CD8-positive, alpha-beta memory T cell (primary cell): ENCODE measurements around the gene SVIL. TPM values are rescaled to one million over a fixed set of nuclear protein-coding genes. Genes with fewer than 3 reads are reported as not detected.
A peak's percentile ranks its signal among the peaks of the same experiment; 100 is the strongest.

Experiments used
- CTCF ChIA-PET: fragments of 350-600 bp; sonication (Branson Sonifier 250); formaldehyde crosslinking; loops from one replicate; lab custom pipeline; 2021; ENCODE audit warnings: antibody characterized with exemption; lab: Charles Lee
- POLR2A ChIA-PET: fragments of 350-600 bp; sonication (Branson Sonifier 250); formaldehyde crosslinking; loops from one replicate; lab custom pipeline; 2021; ENCODE audit warnings: antibody characterized with exemption; lab: Charles Lee
- DNase-seq, 5 donors: peaks; one replicate each; pipeline versions ENCODE4 v3.0.0 to v3.0.0-alpha.2; 2020 to 2022; ENCODE audit warnings: mixed read lengths in 1 of 5
- H3K27ac ChIP-seq: one replicate; pipeline ENCODE4 v1.7.0; 2013; ENCODE audit warnings: low read depth, mild to moderate bottlenecking, low read length, moderate library complexity
- H3K27me3 ChIP-seq: 2 replicates; pipeline ENCODE4 v1.7.0; 2013; ENCODE audit warnings: low read length, mild to moderate bottlenecking; ENCODE audit not compliant: insufficient read depth, poor library complexity, severe bottlenecking
- H3K36me3 ChIP-seq: 2 replicates; pipeline ENCODE4 v1.7.0; 2013; ENCODE audit warnings: mild to moderate bottlenecking, low read length, moderate library complexity; ENCODE audit not compliant: insufficient read depth
- H3K4me1 ChIP-seq: 2 replicates; pipeline ENCODE4 v1.7.0; 2013; ENCODE audit warnings: mild to moderate bottlenecking, low read length, moderate library complexity; ENCODE audit not compliant: insufficient read depth
- H3K4me3 ChIP-seq: 2 replicates; pipeline ENCODE4 v1.7.0; 2013; ENCODE audit warnings: mild to moderate bottlenecking, low read length
- H3K9me3 ChIP-seq: 2 replicates; pipeline ENCODE4 v1.7.0; 2013; ENCODE audit warnings: mild to moderate bottlenecking, low read length
- H3K27ac Mint-ChIP-seq, 8 donors: one replicate each; pipeline ENCODE4 v1.8.0; 2020 to 2021; ENCODE audit warnings: mixed read lengths in 8 of 8, mild to moderate bottlenecking in 6 of 8, inconsistent platforms in 3 of 8, moderate library complexity in 3 of 8
- H3K27me3 Mint-ChIP-seq, 2 donors: one replicate each; pipeline ENCODE4 v1.8.0; 2020 to 2021; ENCODE audit warnings: mixed read lengths in 2 of 2, mild to moderate bottlenecking in 1 of 2, moderate library complexity in 1 of 2
- H3K36me3 Mint-ChIP-seq, 3 donors: one replicate each; pipeline ENCODE4 v1.8.0; 2020 to 2021; ENCODE audit warnings: mixed read lengths in 3 of 3, inconsistent platforms in 1 of 3, mild to moderate bottlenecking in 1 of 3
- H3K4me1 Mint-ChIP-seq, 3 donors: one replicate each; pipeline ENCODE4 v1.8.0; 2020 to 2021; ENCODE audit warnings: mixed read lengths in 3 of 3, inconsistent platforms in 1 of 3, mild to moderate bottlenecking in 1 of 3
- H3K4me3 Mint-ChIP-seq, 7 donors: one replicate each; pipeline ENCODE4 v1.8.0; 2020 to 2021; ENCODE audit warnings: mixed read lengths in 7 of 7, mild to moderate bottlenecking in 6 of 7, moderate library complexity in 4 of 7, inconsistent platforms in 2 of 7
- H3K9me3 Mint-ChIP-seq, 5 donors: one replicate each; pipeline ENCODE4 v1.8.0; 2020 to 2022; ENCODE audit warnings: mixed read lengths in 5 of 5, mild to moderate bottlenecking in 3 of 5, moderate library complexity in 2 of 5, inconsistent platforms in 1 of 5
- polyA plus RNA-seq: library from polyadenylated mRNA; unstranded; fragments of 300-500 nt; fragmentation: Illumina TruSeq; gene quantifications from one replicate; pipeline ENCODE4 v1.2.3, GENCODE V29; 2021
- total RNA-seq, 2 experiments: library from RNA; stranded (reverse); gene quantifications; one replicate each; pipeline ENCODE4 v1.2.3, GENCODE V29; 2021

SVIL gene
- total and polyA plus RNA-seq, 3 experiments from 2014 or later, result 4.2 to 9.2 (median 5.9) TPM

DNA sequence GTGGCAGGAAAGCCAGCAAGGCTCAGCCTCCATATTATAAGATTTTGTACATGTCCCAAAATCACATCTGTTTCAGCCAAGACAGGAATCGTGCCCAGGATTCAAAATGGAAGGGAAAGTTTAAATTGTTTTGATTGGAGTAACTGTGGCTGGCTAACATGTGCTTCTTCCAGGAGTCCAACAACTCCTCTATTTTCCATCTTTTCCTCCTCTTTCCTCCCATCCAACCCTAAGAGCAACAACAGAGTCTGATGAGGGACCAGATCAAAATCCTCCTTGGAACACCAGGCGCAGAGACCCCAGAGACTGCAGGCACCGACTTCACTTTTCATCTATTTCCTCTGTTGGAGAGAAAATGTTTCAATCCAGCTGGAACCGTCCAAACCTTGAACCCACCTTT, 36.0 kb upstream of the SVIL start:
- Mint-ChIP-seq H3K9me3 (peaks cover under 1 to 10% (median 4%) of the 10 kb centered on the region in 5 donors), H3K4me3 (no peak overlapping the region), H3K27me3 (peaks cover 0 to 4% of the 10 kb centered on the region in 2 donors), H3K27ac (peak overlapping the region in 1 of 8 donors; percentile 56), H3K4me1 (peaks cover 11 to 17% (median 11%) of the 10 kb centered on the region in 3 donors), H3K36me3 (peaks cover 4 to 43% (median 8%) of the 10 kb centered on the region in 3 donors)
- Histone ChIP-seq H3K9me3 (no peaks in the 10 kb centered on the region), H3K4me3 (no peak overlapping the region), H3K36me3 (no peaks in the 10 kb centered on the region), H3K4me1 (peaks cover 4% of the 10 kb centered on the region), H3K27ac (no peak overlapping the region), H3K27me3 (no peaks in the 10 kb centered on the region)
- DNase-seq, result no peak
- POLR2A ChIA-PET, result no interaction called here
- CTCF ChIA-PET, result no interaction called here

DNA sequence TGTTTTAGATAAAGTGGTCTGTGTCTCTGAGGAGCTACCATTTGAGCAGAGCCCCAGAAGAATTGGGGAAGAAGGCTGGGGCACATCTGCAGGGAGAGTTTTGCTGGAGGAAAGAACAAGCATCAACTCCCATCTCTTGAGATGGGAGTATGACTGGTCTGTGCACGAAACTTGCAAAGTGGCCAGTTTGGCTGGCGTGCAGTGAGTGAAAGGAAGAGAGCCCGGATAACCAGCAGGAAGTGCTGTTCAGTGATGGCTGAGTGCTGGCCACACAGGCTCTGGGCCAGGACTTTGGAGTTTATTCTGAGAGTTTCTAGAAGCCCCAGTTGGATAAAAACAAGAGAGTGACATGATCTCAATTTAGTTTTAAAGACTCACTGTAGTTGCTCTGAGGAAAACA, 34.4 kb upstream of the SVIL start:
- H3K27ac Mint-ChIP-seq, result peak overlapping the region in 3 of 8 donors; percentile 4 to 58 (median 56)
- Histone ChIP-seq H3K4me3 (no peak overlapping the region), H3K36me3 (no peaks in the 10 kb centered on the region), H3K27ac (no peak overlapping the region), H3K9me3 (no peaks in the 10 kb centered on the region), H3K27me3 (no peaks in the 10 kb centered on the region), H3K4me1 (no peaks in the 10 kb centered on the region)
- no peak overlapping the region for H3K4me3 Mint-ChIP-seq
- H3K4me1 Mint-ChIP-seq, result peaks cover 0 to 8% (median 0%) of the 10 kb centered on the region in 3 donors
- peaks cover 0 to 3% of the 10 kb centered on the region in 2 donors for H3K27me3 Mint-ChIP-seq
- ChIA-PET POLR2A (no interaction called here), CTCF (no interaction called here)
- H3K9me3 Mint-ChIP-seq, result no peaks in the 10 kb centered on the region
- H3K36me3 Mint-ChIP-seq, result peaks cover 0 to 31% (median 5%) of the 10 kb centered on the region in 3 donors
- DNase-seq, result no peak

DNA sequence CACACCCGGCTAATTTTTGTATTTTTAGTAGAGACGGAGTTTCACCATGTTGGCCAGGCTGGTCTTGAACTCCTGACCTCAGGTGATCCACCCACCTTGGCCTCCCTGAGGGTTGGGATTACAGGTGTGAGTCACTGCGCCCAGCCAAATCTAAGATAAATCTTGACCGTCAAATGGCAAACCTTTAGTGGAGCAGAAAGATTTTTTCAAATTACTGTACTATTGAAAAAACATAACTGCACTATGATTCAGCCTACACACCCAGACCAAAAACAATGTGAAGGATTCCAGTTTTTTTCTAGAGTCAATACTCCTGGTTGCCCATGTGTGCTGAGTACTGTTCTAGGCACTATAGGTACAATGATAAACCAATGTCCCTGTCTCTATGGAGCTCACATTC, 33.9 kb upstream of the SVIL start:
- H3K36me3 Mint-ChIP-seq, result peaks cover 0 to 31% (median 5%) of the 10 kb centered on the region in 3 donors
- H3K4me1 Mint-ChIP-seq, result peaks cover 0 to 7% (median 0%) of the 10 kb centered on the region in 3 donors
- Histone ChIP-seq H3K27me3 (no peaks in the 10 kb centered on the region), H3K9me3 (no peaks in the 10 kb centered on the region), H3K4me3 (no peak overlapping the region), H3K27ac (no peak overlapping the region), H3K36me3 (no peaks in the 10 kb centered on the region), H3K4me1 (no peaks in the 10 kb centered on the region)
- peaks cover 0 to 3% of the 10 kb centered on the region in 2 donors for H3K27me3 Mint-ChIP-seq
- DNase-seq, result no peak
- POLR2A ChIA-PET, result no interaction called here
- no peaks in the 10 kb centered on the region for H3K9me3 Mint-ChIP-seq
- peak overlapping the region in 2 of 8 donors; percentile 56 to 58 for H3K27ac Mint-ChIP-seq
- CTCF ChIA-PET, result interaction anchor here (1.2 kb wide), 1 partner anchor 9 kb away, joined by 4 read pairs; no protein-coding TSS in a partner anchor
- no peak overlapping the region for H3K4me3 Mint-ChIP-seq

DNA sequence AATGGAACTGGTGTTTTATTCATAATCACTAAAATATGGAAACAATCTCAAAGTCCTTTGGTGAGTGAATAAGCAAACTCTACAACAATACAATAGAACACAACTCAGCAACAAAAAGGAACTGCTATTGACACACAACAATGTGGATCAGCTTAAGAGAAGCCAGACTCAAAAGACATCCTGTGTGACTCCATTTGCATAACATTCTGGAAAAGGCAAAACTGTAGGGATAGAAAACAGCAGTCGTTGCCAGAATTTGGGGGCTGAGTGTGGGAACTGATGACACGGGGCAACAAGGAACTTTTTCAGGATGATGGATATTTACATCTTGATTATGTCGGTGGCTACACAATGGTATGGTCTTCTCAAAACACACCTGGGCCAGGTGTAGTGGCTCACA, 32.4 kb upstream of the SVIL start:
- H3K36me3 ChIP-seq, result no peaks in the 10 kb centered on the region
- CTCF ChIA-PET, result no interaction called here
- H3K27me3 Mint-ChIP-seq, result no peaks in the 10 kb centered on the region
- H3K27ac ChIP-seq, result no peak overlapping the region
- no peak for DNase-seq
- H3K4me3 ChIP-seq, result no peak overlapping the region
- peaks cover 0 to 24% (median 6%) of the 10 kb centered on the region in 3 donors for H3K36me3 Mint-ChIP-seq
- POLR2A ChIA-PET, result no interaction called here
- no peaks in the 10 kb centered on the region for H3K9me3 ChIP-seq
- H3K4me1 Mint-ChIP-seq, result peaks cover 0 to 7% (median 0%) of the 10 kb centered on the region in 3 donors
- H3K9me3 Mint-ChIP-seq, result no peaks in the 10 kb centered on the region
- no peaks in the 10 kb centered on the region for H3K27me3 ChIP-seq
- H3K4me3 Mint-ChIP-seq, result no peak overlapping the region
- no peaks in the 10 kb centered on the region for H3K4me1 ChIP-seq
- peak overlapping the region in 1 of 8 donors; percentile 18 for H3K27ac Mint-ChIP-seq

DNA sequence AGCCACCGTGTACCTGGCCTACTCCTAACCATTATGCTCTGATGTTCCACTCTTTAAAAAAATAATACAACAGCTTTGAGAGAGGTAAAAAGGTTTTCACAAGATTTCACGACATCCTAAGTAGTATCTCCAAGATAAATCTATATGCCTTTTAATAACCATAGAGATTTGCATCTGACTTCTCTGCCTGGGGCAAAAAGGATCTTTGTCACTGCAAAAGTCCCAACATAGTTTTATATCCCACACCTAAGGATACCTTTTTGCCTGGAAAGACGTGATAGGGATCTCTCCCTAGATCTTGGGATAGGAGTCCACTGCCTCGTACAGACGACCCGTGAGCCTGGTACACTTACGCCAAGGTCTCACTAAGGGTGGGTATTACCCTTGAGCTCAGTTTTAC, 31.4 kb upstream of the SVIL start:
- CTCF ChIA-PET, result no interaction called here
- no peaks in the 10 kb centered on the region for H3K27me3 Mint-ChIP-seq
- H3K4me3 Mint-ChIP-seq, result no peak overlapping the region
- H3K36me3 Mint-ChIP-seq, result peaks cover 0 to 23% (median 6%) of the 10 kb centered on the region in 3 donors
- Histone ChIP-seq H3K4me3 (no peak overlapping the region), H3K27me3 (no peaks in the 10 kb centered on the region), H3K4me1 (no peaks in the 10 kb centered on the region), H3K36me3 (no peaks in the 10 kb centered on the region), H3K9me3 (no peaks in the 10 kb centered on the region), H3K27ac (no peak overlapping the region)
- H3K27ac Mint-ChIP-seq, result no peak overlapping the region
- H3K9me3 Mint-ChIP-seq, result no peaks in the 10 kb centered on the region
- POLR2A ChIA-PET, result no interaction called here
- DNase-seq, result no peak
- H3K4me1 Mint-ChIP-seq, result peaks cover 0 to 7% (median 0%) of the 10 kb centered on the region in 3 donors

DNA sequence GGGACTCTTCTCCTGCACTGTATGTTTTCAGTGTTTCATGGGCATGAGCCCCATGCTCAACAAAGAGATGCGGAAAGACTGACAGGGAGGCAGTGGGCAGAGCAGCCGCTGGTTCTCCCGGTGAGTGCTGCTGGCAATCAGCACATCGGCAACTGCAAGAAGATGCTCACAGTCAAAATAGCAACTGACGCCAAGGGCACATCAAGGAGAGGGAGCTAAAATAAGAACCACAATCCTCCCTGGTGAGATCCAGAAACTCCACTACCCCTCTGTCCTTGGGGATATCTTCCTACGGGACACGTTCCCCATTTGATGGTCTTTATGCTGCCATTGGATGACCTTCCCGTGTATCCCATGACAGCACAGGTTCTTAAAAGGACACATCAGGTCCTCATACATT, 28.9 kb upstream of the SVIL start:
- no peaks in the 10 kb centered on the region for H3K27me3 Mint-ChIP-seq
- Histone ChIP-seq H3K27ac (no peak overlapping the region), H3K9me3 (no peaks in the 10 kb centered on the region), H3K4me1 (peaks cover 16% of the 10 kb centered on the region), H3K36me3 (no peaks in the 10 kb centered on the region), H3K4me3 (no peak overlapping the region), H3K27me3 (no peaks in the 10 kb centered on the region)
- DNase-seq, result no peak
- ChIA-PET POLR2A (no interaction called here), CTCF (interaction anchor here (1.3 kb wide), 1 partner anchor 18 kb away, joined by 4 read pairs; no protein-coding TSS in a partner anchor)
- H3K9me3 Mint-ChIP-seq, result no peaks in the 10 kb centered on the region
- peaks cover 13 to 15% (median 13%) of the 10 kb centered on the region in 3 donors for H3K4me1 Mint-ChIP-seq
- H3K4me3 Mint-ChIP-seq, result no peak overlapping the region
- no peak overlapping the region for H3K27ac Mint-ChIP-seq
- peaks cover 0 to 6% (median 4%) of the 10 kb centered on the region in 3 donors for H3K36me3 Mint-ChIP-seq

DNA sequence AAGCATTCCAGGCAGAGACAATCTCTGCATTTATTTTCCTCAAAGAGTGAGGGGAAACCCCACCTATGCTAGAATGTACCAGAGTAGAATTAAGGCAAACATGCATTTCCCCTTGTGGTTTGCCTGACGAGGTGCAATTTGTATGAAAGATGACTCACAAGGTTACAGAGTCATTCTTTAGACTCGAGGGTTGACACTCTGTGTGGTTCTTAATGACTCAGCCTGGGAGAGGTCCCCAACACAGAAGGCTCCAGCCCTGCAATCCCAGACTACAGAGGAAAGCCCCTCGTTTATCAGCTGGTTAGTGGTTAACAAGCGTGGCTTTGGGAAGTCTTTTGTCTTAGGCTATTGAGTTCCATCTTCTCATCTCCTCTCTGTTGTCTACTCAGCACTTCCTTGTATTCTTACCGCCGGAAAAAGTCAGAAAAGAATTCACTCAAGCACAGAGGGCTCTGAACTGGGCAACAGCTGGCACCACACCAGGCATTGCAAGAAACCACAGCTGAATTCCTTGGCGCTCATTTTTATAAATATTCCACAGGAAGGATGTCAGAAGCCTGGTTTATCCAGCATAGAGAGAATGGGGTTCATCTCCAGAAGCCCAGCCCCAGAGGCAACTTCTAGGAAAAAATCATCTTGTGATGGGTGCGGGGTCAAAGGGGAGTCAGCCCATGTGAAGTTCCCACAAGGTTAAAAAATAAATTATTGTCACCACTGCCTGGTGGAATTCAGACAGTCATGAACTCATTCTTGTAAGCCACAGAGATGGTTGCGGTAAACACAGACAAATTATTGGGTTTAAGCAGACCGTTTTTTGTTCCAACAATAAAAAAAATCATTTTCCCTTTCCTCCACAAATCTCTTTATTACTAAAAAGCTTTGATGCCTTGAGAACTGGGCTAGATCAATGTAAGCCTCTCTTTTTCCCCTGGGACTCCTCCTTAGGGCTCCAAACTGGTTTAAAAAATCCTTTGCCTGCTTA, 24.5 kb upstream of the SVIL start:
- H3K36me3 ChIP-seq, result peaks cover 11% of the 10 kb centered on the region
- H3K27me3 Mint-ChIP-seq, result peaks cover 2 to 5% of the 10 kb centered on the region in 2 donors
- no peaks in the 10 kb centered on the region for H3K9me3 ChIP-seq
- H3K4me1 Mint-ChIP-seq, result peaks cover 33 to 40% (median 38%) of the 10 kb centered on the region in 3 donors
- ChIA-PET CTCF (interaction anchor here (1.1 to 2.1 kb wide), 4 partner anchors 9 to 77 kb away, joined by 3 to 10 read pairs (median 4); no protein-coding TSS in a partner anchor), POLR2A (interaction anchor here (0.5 kb wide), 1 partner anchor 21 kb away, joined by 3 read pairs; no protein-coding TSS in a partner anchor)
- peaks cover 0 to 6% (median 2%) of the 10 kb centered on the region in 3 donors for H3K36me3 Mint-ChIP-seq
- H3K27ac ChIP-seq, result no peak overlapping the region
- H3K4me1 ChIP-seq, result peaks cover 38% of the 10 kb centered on the region
- H3K27ac Mint-ChIP-seq, result peak overlapping the region; percentile 75 to 98 (median 92)
- peaks cover 0 to 4% (median 0%) of the 10 kb centered on the region in 5 donors for H3K9me3 Mint-ChIP-seq
- peak overlapping the region; percentile 8 to 79 (median 77) for H3K4me3 Mint-ChIP-seq
- no peaks in the 10 kb centered on the region for H3K27me3 ChIP-seq
- peak; percentile 51 to 83 (median 69) for DNase-seq
- no peak overlapping the region for H3K4me3 ChIP-seq
